GM18505 (cell line): ENCODE measurements around the gene CSPG4.
"Not testable (repeated sequence)": the region's sequence is repeated elsewhere in the genome, so short reads cannot be mapped to it uniquely, and the experiment has no call there.

Source experiments
- ATAC-seq: cut with Tn5 transposase; IDR thresholded peaks from one replicate; pipeline ENCODE4 v1.9.1; 2021; ENCODE audit not compliant: unreplicated experiment
- POLR2A ChIP-seq: IDR thresholded peaks from 4 replicates; pipeline ENCODE4 v1.6.1; 2011; ENCODE audit warnings: borderline replicate concordance; ENCODE audit not compliant: insufficient read depth, insufficient read length; ENCODE audit errors: extremely low read depth

The CSPG4 gene

DNA sequence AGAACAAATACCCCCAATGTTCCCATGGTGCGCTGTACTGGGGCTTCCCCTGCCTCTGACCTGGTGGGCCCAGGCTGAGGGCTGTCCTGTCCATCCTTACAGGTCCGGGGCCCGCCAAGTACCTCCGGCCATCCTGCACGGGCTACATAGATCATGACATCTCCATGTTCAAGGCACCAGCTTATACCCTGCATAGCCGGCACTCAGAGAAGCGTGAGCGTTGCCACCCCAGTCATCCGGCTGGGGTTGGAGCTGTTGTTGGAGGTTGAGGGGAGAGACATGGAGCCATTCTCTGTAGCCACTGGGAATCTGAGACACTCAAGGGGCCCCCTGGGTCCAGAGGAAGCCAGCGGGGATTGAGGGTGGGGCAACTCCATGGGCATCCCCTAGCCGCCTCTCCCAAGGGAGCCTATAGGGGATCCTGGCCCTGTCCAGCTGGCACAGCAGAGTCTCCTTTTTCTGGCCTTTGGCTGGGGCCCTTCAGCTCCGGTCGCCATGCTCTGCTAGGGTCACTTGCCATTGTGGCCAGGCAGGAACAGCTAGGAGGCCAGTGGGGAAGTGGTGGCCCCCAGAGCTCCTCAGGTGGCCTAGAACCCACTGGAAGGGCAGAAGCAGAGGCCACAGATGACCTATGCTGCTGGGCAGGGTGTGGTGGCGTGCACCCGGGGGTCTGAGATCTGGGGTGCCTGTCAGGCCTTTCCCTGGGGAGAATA lies 12.5 kb upstream of the CSPG4 start:
- no peak for TF ChIP-seq POLR2A

GRCh38 chr15:75723847-75724660 lies 11.4 kb upstream of the CSPG4 start:
- ATAC-seq, result no peak
- no peak for TF ChIP-seq POLR2A

More for the DNA sequence above, 12.5 kb upstream of the CSPG4 start:
- ATAC-seq, result no peak

DNA sequence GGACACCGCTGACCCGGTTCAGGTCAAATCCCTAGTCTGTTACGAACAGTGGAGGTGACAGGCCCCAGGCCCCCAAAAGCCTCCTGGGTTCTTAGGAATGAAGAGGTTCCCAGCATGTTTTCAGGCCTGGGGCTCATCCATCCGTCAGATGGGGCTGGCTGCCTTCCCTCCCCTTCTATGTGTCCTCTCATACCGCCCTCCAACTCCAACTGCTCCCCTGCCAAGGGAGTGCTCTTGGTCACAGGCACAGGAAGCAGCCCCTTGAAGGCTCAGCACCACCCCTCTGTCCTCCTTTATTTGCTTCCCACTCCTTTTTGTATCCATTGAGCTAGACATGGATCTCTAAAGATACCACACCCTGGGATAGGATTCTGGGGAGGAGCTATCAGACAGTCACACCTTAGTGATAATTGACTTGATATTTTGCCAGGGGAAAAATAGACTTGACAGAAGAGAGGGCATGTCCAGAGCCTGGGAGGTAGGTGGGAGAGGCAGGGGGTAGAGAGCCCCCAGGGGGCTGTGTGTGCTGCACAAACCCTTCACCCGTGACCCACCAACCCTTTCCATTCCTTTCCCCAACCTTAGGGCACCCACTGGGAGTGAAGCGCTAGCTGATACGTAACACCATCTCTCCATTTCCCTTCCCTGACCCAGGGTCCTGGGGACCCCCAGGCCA lies 10.7 kb upstream of the CSPG4 start:
- no peak for ATAC-seq
- TF ChIP-seq POLR2A, result no peak

DNA sequence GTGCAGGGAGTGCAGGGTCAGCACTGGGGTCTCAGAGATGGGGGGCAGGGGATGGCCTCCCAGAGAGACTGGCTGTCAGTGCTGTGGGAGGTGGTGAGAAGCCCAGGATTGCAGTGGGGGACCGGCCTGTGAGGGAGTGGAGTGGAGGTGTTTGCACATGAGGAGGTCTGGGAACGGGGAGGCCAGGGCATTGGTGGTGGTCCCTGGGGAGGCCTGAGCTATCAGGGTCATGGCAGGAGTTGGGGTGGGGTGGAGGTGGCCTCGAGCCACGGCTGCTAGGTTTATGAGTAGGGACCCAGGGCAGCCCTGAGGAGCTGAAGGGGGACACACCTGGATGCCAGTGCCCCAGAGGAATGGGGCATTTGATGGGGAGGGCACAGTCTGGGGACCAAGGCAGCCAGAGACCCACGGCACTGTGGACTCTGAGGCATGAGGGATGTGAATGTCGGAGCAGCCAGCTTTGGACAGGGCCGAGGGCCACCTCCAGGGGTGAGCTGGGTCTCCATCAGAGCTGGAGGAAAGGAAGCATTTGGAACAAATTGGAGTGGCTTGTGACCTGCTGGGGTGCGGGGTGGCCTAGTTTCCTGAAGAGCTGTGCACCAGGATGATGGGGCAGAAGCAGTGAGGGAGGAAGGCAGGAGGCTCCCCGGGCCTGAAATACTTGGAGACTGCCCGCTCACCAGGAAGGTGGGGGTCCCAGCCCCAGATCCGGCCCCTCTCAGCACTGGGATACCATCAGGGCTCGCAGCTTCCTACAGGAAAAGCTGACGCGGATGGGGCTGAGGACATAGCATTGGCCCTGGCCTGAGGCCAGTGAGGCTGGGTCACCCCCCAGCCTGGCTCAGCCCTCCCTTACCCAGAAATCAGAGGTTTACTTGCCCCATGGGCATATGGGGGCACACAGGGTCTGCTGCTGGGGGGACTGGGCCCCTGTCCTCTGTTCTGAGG lies 9.5 kb upstream of the CSPG4 start:
- no peak for TF ChIP-seq POLR2A
- ATAC-seq, result no peak

DNA sequence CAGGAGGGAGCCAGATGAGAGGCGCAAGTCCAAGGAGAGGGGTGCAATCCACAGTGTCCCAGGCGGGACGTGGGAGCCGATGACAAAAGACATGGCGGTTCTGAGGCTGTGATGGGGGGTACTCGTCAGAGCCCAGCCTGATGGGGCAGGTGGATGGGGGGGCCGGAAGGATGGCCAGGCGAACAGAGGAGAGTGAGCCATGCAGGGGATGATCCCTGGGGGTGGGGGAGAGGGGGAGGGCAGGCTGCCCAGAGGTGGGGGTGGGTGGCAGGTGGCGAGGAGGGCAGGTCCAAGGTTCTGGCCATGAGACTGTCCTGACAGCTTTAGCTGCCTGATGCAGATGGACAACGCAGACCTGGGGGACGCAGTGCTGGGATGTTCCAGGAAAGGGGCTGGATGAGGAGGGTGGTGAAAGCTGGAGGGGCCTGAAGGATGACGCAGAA lies 8.9 kb upstream of the CSPG4 start:
- no peak for TF ChIP-seq POLR2A
- ATAC-seq, result no peak

DNA sequence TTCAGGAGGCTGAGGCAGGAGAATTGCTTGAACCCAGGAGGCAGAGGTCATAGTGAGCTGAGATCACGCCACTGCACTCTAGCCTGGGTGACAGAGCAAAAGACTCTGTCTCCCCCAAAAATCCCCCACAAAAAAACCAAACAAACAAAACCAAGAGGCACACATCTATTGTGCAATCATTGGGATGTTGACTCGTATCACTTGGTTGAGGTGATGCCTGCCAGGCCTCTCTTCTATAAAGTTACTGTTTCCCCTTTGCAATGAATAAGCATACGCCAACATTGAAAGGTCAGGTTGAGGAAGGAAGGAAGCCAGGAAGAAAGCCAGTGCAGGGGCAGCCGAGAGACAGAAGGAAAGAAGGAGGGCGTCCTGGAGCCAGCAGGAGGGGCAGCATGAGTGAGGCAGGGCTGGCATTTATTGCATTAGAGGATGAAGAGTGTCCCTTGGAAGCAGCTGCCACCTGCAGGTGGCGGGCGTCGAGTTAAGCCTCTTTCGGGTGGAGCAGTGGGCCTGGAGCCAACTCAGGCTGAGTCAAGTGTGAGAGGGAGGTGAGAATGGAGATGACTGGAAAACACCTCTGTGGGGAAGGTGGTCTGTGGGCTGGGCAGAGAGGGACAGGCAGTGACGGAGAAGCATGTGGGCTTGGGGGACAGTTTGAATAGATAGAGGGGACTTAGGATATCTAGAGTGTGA lies 8.3 kb upstream of the CSPG4 start:
- TF ChIP-seq POLR2A, result no peak
- no peak for ATAC-seq

DNA sequence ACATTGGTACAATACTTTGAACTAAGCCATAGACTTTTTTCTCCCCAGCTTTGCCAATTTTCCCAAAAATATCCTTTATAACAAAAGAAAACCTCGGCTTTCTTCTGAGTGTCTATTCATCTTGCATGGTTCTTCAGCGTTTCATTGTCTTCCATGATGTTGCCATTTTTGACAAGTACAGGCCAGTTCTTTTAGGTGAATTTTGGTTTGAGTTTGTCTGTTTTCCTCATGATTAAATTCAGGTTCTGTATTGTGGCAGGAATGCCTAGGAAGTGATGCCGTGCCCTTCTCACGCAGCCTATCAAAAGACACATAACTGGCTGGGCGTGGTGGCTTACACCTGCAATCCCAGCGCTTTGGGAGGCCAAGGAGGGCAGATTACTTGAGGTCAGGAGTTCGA lies 7.6 kb upstream of the CSPG4 start:
- TF ChIP-seq POLR2A, result no peak

DNA sequence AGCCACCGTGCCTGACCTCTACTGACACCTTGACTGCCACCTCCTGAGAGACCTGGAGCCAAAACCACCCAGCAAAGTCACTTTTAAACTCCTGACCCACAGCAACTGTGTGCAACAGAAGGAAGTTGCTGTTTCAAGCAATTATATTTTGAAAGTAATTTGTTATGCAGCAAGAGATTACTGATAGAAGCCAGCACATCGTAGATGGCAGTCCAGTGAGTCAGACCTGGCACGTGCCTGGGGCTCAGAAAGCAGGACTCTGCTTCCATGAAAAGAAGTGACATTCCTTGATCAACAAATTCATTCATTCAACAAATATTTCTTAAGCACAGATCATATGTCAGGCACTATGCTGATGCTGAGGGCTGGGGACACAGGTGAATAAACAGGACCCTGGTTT lies 5.7 kb upstream of the CSPG4 start:
- no peak for ATAC-seq
- TF ChIP-seq POLR2A, result no peak

More for the DNA sequence above, 7.6 kb upstream of the CSPG4 start:
- ATAC-seq, result no peak

- ATAC-seq, result not testable (repeated sequence)
These were observed 4.4 kb upstream of the CSPG4 start for GRCh38 chr15:75717001-75717400.

DNA sequence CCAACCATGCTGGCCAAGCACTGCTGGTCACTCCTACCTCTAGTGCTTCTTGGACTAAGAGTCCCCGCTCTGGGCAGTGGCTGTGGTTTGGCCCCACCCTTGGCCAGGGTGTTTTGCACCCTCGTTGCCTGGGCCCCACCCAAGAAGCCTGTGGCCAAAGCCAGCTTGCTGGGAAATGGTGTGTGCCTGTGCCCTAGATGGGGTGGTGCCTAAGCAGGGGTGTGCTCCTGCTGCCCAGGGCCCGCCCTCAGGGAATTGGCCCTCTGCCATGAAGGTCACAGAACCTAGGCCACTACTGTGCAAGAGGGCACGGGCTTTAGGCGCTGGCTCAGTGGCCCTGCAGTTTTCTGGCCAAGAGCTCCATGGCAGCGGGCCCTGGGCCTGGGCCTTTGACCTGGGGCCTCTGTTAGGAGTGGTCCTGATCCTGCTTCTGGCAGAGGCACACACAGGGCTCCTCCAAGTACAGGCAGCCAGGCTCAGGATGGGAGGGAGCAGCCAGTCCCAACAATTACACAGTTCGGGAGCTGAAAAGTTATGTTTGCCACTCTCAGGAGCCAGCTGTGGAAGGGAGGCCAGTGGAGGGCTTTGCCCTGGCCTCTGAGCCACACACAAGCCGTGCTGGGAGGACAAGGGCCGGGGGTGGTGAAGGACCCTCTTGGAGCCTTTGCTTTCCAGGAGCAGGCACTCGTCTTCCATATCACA lies 3.8 kb upstream of the CSPG4 start:
- ATAC-seq, result not testable (repeated sequence)

- not testable (repeated sequence) for ATAC-seq
These were observed 2.7 kb upstream of the CSPG4 start for GRCh38 chr15:75715312-75715832.

DNA sequence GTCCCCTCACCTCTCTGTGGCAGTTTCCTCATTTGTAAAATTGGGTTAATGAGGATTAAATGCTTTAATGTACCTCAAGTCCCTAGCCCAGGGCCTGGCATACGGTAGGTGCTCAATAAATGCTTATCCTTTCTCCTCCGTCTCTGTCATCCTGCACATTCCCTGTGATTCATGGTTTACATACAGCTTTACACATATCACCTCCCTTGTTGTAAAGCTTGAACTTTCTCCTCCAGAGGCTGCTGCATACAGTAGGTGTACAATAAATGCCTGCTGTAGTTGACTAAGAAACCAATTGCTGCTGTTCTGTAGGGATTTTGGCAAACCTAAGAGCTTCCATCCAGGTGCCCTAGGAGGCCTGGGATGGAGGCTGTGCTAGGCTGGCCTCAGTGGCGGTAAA lies 1.5 kb upstream of the CSPG4 start:
- no peak for ATAC-seq
- no peak for TF ChIP-seq POLR2A
